Esophagus muscularis mucosa (tissue), 4 donors: ENCODE data around the gene LCK.

Experiments
- CTCF ChIP-seq, 3 experiments: fragments of 200-600 bp in 2 of 3; fragments of 450-650 bp in 1 of 3; sonication (generic) in 2 of 3; IDR thresholded peaks; one replicate each; pipeline ENCODE4 v1.5.1; 2017 to 2019; ENCODE audit warnings: antibody characterized with exemption in 3 of 3, mild to moderate bottlenecking in 2 of 3, moderate library complexity in 1 of 3
- EP300 ChIP-seq: sonication (generic); formaldehyde crosslinking; IDR thresholded peaks from one replicate; pipeline ENCODE4 v1.6.1; 2017; ENCODE audit warnings: antibody characterized with exemption
- POLR2A ChIP-seq: fragments of 450-650 bp; IDR thresholded peaks from one replicate; pipeline ENCODE4 v1.6.1; 2017; ENCODE audit warnings: antibody characterized with exemption, moderate library complexity, mild to moderate bottlenecking, low read depth
- POLR2AphosphoS5 ChIP-seq, 2 donors: sonication (generic); formaldehyde crosslinking; IDR thresholded peaks; one replicate each; pipeline ENCODE4 v1.6.1; 2017; ENCODE audit warnings: antibody characterized with exemption in 2 of 2

GRCh38 chr1:32331549-32331948 lies 80.5 kb downstream of the LCK start:
- TF ChIP-seq CTCF (IDR thresholded peaks at IDR 0.05): no peak
- TF ChIP-seq POLR2A: no peak
- no peak for TF ChIP-seq EP300
- no peak for TF ChIP-seq POLR2AphosphoS5 (IDR thresholded peaks at IDR 0.05)
